Loucy (cell line): ENCODE results near the gene TTC31.

Experiments
- CTCF ChIP-seq: fragments of 200-600 bp; sonication (generic); conservative IDR thresholded peaks from 2 replicates; pipeline ENCODE4 v1.5.1; 2014; ENCODE audit warnings: mild to moderate bottlenecking, antibody characterized with exemption, low read length
- EZH2phosphoT487 ChIP-seq: fragments of 200-600 bp; IDR thresholded peaks from 2 replicates; pipeline ENCODE4 v1.6.1; 2018; ENCODE audit warnings: antibody characterized with exemption, mild to moderate bottlenecking, moderate library complexity, borderline replicate concordance

- TF ChIP-seq CTCF (no peak), EZH2phosphoT487 (no peak)
Observed at GRCh38 chr2:74537140-74537539, 54.3 kb downstream of the TTC31 start.
